H1 (cell line): ENCODE measurements around the gene RGL2. TPM values are rescaled to one million over a fixed set of nuclear protein-coding genes. Genes with fewer than 3 reads are reported as not detected.

Experiments used
- CTCF ChIA-PET: fragments of 300-600 bp; sonication (Branson Sonifier 250); formaldehyde crosslinking; loops from one replicate; lab custom pipeline; 2021; ENCODE audit not compliant: partially characterized antibody; lab: Charles Lee
- POLR2A ChIA-PET: fragments of 300-600 bp; sonication (Branson Sonifier 250); formaldehyde crosslinking; loops from one replicate; lab custom pipeline; 2021; ENCODE audit warnings: inconsistent platforms; ENCODE audit not compliant: partially characterized antibody; lab: Charles Lee
- DNase-seq, 2 experiments: peaks; one replicate each; pipeline versions ENCODE4 v3.0.0 to v3.0.0-alpha.2; 2010 to 2022; ENCODE audit warnings: low spot score in 2 of 2, low read depth in 1 of 2, mixed read lengths in 1 of 2
- FAIRE-seq: peaks from 2 replicates; lab custom pipeline; 2011; peaks lifted over from hg19 to GRCh38; lab: Jason Lieb, UNC
- H2AFZ ChIP-seq: 2 replicates; pipeline ENCODE4 v1.8.1; 2012; ENCODE audit warnings: low read length, inconsistent platforms
- H2AK5ac ChIP-seq: 2 replicates; pipeline ENCODE4 v1.6.1; 2013; ENCODE audit warnings: low read depth, low read length
- H2BK120ac ChIP-seq: replicated peaks from 2 replicates; pipeline ENCODE3; 2013; ENCODE audit warnings: low read depth, low read length, inconsistent platforms
- H2BK12ac ChIP-seq: 2 replicates; pipeline ENCODE4 v1.6.1; 2013; ENCODE audit warnings: low read depth, low read length
- H2BK15ac ChIP-seq: 2 replicates; pipeline ENCODE4 v1.6.1; 2013; ENCODE audit warnings: low read length
- H2BK20ac ChIP-seq: 2 replicates; pipeline ENCODE4 v1.6.1; 2013; ENCODE audit warnings: low read length
- H2BK5ac ChIP-seq: 2 replicates; pipeline ENCODE4 v1.6.1; 2013; ENCODE audit warnings: low read depth, low read length
- H3K14ac ChIP-seq: 2 replicates; pipeline ENCODE4 v1.6.1; 2013; ENCODE audit warnings: inconsistent platforms; ENCODE audit not compliant: insufficient read length
- H3K18ac ChIP-seq: 2 replicates; pipeline ENCODE4 v1.6.1; 2013; ENCODE audit warnings: low read length; ENCODE audit errors: extremely low read depth
- H3K23ac ChIP-seq: 2 replicates; pipeline ENCODE4 v1.6.1; 2013; ENCODE audit warnings: inconsistent platforms; ENCODE audit not compliant: insufficient read length
- H3K23me2 ChIP-seq: 2 replicates; pipeline ENCODE4 v1.6.1; 2013; ENCODE audit warnings: low read depth, low read length
- H3K27ac ChIP-seq: 2 replicates; pipeline ENCODE4 v1.6.1; 2011; ENCODE audit warnings: low read depth, low read length, inconsistent platforms
- H3K27me3 ChIP-seq, 4 experiments: replicated peaks in 1 of 4; 1 replicate in 1 of 4; 2 replicates in 3 of 4; pipeline versions ENCODE4 v1.6.1 to v1.8.1; 2011 to 2013; ENCODE audit warnings: low read length in 3 of 4, mild to moderate bottlenecking in 3 of 4, inconsistent platforms in 2 of 4, mixed read lengths in 2 of 4, moderate library complexity in 1 of 4; ENCODE audit not compliant: control insufficient read depth in 3 of 4, insufficient read depth in 3 of 4; ENCODE audit errors: extremely low read depth in 1 of 4
- H3K36me3 ChIP-seq, 4 experiments: 2 replicates each; pipeline versions ENCODE4 v1.6.1 to v1.8.1; 2011 to 2013; ENCODE audit warnings: mild to moderate bottlenecking in 4 of 4, low read length in 3 of 4, moderate library complexity in 2 of 4, control low read depth in 1 of 4, inconsistent platforms in 1 of 4; ENCODE audit not compliant: insufficient read depth in 4 of 4, control insufficient read depth in 2 of 4
- H3K4ac ChIP-seq: replicated peaks from 2 replicates; pipeline ENCODE3; 2013; ENCODE audit warnings: low read length, low read depth, mixed read lengths, inconsistent platforms; ENCODE audit not compliant: insufficient read length
- H3K4me1 ChIP-seq, 4 experiments: replicated peaks in 1 of 4; 1 replicate in 1 of 4; 2 replicates in 3 of 4; pipeline versions ENCODE4 v1.6.1 to v1.8.1; 2011 to 2013; ENCODE audit warnings: low read length in 3 of 4, inconsistent platforms in 2 of 4, mixed read lengths in 1 of 4; ENCODE audit not compliant: insufficient read depth in 4 of 4, control insufficient read depth in 3 of 4
- H3K4me2 ChIP-seq, 2 experiments: 2 replicates each; pipeline versions ENCODE4 v1.6.1 to v1.8.1; 2011 to 2013; ENCODE audit warnings: low read depth in 2 of 2, low read length in 2 of 2, control low read depth in 1 of 2, inconsistent platforms in 1 of 2, mild to moderate bottlenecking in 1 of 2; ENCODE audit not compliant: insufficient read depth in 1 of 2
- H3K4me3 ChIP-seq, 4 experiments: fragments of 200-600, 300-600 bp in 1 of 4; sonication (generic), shearing (Covaris generic), sonication (Bioruptor Twin) in 1 of 4; 2 replicates each; pipeline versions ENCODE4 v1.5.1 to v1.8.1; 2011 to 2016; ENCODE audit warnings: low read length in 4 of 4, low read depth in 3 of 4, control low read depth in 2 of 4, inconsistent platforms in 2 of 4, mild to moderate bottlenecking in 2 of 4, mixed read lengths in 1 of 4, moderate library complexity in 1 of 4; ENCODE audit not compliant: insufficient read depth in 2 of 4; ENCODE audit errors: extremely low read depth in 1 of 4
- H3K56ac ChIP-seq: replicated peaks from 2 replicates; pipeline ENCODE3; 2013; ENCODE audit warnings: low read depth, mild to moderate bottlenecking, mixed read lengths, low read length, inconsistent platforms; ENCODE audit not compliant: insufficient read length
- H3K79me1 ChIP-seq: 2 replicates; pipeline ENCODE4 v1.6.1; 2013; ENCODE audit warnings: low read depth, low read length, control low read depth
- H3K79me2 ChIP-seq, 2 experiments: 2 replicates each; pipeline versions ENCODE4 v1.6.1 to v1.8.1; 2012 to 2013; ENCODE audit warnings: low read length in 2 of 2, mild to moderate bottlenecking in 2 of 2, inconsistent platforms in 1 of 2; ENCODE audit not compliant: insufficient read depth in 2 of 2, control insufficient read depth in 1 of 2
- H3K9ac ChIP-seq, 4 experiments: replicated peaks in 1 of 4; 1 replicate in 1 of 4; 2 replicates in 3 of 4; pipeline versions ENCODE4 v1.6.1 to v1.8.1; 2011 to 2013; ENCODE audit warnings: low read depth in 3 of 4, low read length in 3 of 4, control low read depth in 2 of 4, mild to moderate bottlenecking in 2 of 4, moderate library complexity in 2 of 4, inconsistent platforms in 1 of 4; ENCODE audit errors: extremely low read depth in 1 of 4
- H3K9me3 ChIP-seq, 2 experiments: 2 replicates each; pipeline versions ENCODE4 v1.6.1 to v1.8.1; 2012 to 2013; ENCODE audit warnings: mild to moderate bottlenecking in 2 of 2, moderate library complexity in 2 of 2, control low read depth in 1 of 2, inconsistent platforms in 1 of 2, low read depth in 1 of 2, low read length in 1 of 2, mixed read lengths in 1 of 2; ENCODE audit not compliant: insufficient read depth in 2 of 2
- H4K20me1 ChIP-seq, 2 experiments: replicated peaks in 1 of 2; 2 replicates each; pipeline versions ENCODE3 to v1.8.1; 2011 to 2013; ENCODE audit warnings: inconsistent platforms in 2 of 2, low read length in 2 of 2, mild to moderate bottlenecking in 1 of 2; ENCODE audit not compliant: insufficient read depth in 2 of 2, control insufficient read depth in 1 of 2
- H4K5ac ChIP-seq: 2 replicates; pipeline ENCODE4 v1.6.1; 2013; ENCODE audit warnings: low read length, low read depth, mixed read lengths, inconsistent platforms; ENCODE audit not compliant: insufficient read length
- H4K8ac ChIP-seq: 2 replicates; pipeline ENCODE4 v1.8.0; 2013; ENCODE audit warnings: mild to moderate bottlenecking, moderate library complexity, low read length, inconsistent platforms; ENCODE audit not compliant: insufficient read depth; ENCODE audit errors: extremely low read depth
- H4K91ac ChIP-seq: replicated peaks from 2 replicates; pipeline ENCODE3; 2013; ENCODE audit warnings: low read length, mixed read lengths, inconsistent platforms; ENCODE audit not compliant: insufficient read length
- CBX5 ChIP-seq: fragments of 300-800, 300-1000 bp; sonication (generic); IDR thresholded peaks from 2 replicates; pipeline ENCODE4 v1.7.1; 2016; ENCODE audit warnings: antibody characterized with exemption, low read length, low read depth
- CEBPB ChIP-seq: IDR thresholded peaks from 2 replicates; pipeline ENCODE4 v1.6.1; 2012; ENCODE audit warnings: low read depth, low read length
- CTCF ChIP-seq, 3 experiments: IDR thresholded peaks; 1 replicate in 2 of 3; 2 replicates in 1 of 3; pipeline versions ENCODE4 v1.5.1 to v1.6.1; 2011; ENCODE audit warnings: low read length in 3 of 3, mild to moderate bottlenecking in 3 of 3, inconsistent platforms in 2 of 3, low read depth in 1 of 3, moderate library complexity in 1 of 3; ENCODE audit not compliant: insufficient read depth in 1 of 3; ENCODE audit errors: control extremely low read depth in 1 of 3
- EP300 ChIP-seq, 2 experiments: IDR thresholded peaks; 1 replicate in 1 of 2; 2 replicates in 1 of 2; pipeline ENCODE4 v1.6.1; 2011 to 2012; ENCODE audit warnings: low read depth in 2 of 2, low read length in 2 of 2, mild to moderate bottlenecking in 2 of 2, borderline replicate concordance in 1 of 2, inconsistent platforms in 1 of 2, moderate library complexity in 1 of 2
- GTF2F1 ChIP-seq: IDR thresholded peaks from 2 replicates; pipeline ENCODE4 v1.6.1; 2012; ENCODE audit warnings: low read depth, low read length, improper control_type of control experiment, borderline replicate concordance
- HDAC6 ChIP-seq: IDR thresholded peaks from one replicate; pipeline ENCODE4 v1.7.1; 2012; ENCODE audit warnings: low read depth, mild to moderate bottlenecking, inconsistent platforms, low read length, moderate library complexity
- KDM1A ChIP-seq: fragments of 200-600, 300-600 bp; sonication (generic); IDR thresholded peaks from 2 replicates; pipeline ENCODE4 v1.7.1; 2016; ENCODE audit warnings: mild to moderate bottlenecking, low read length, borderline replicate concordance
- POLR2A ChIP-seq, 2 experiments: IDR thresholded peaks; 1 replicate in 1 of 2; 2 replicates in 1 of 2; pipeline ENCODE4 v1.6.1; 2011; ENCODE audit warnings: low read depth in 2 of 2, low read length in 2 of 2, mild to moderate bottlenecking in 2 of 2; ENCODE audit errors: control extremely low read depth in 1 of 2
- SP2 ChIP-seq: IDR thresholded peaks from 2 replicates; pipeline ENCODE4 v1.6.1; 2012; ENCODE audit warnings: mild to moderate bottlenecking, low read length, inconsistent platforms
- WGBS, 2 experiments: shearing (Covaris generic) in 1 of 2; methylation state at CpG; one replicate each; pipeline versions ENCODE4 v1.1.6 to v1.1.7; 2013 to 2015; ENCODE audit warnings: low lambda C conversion rate in 2 of 2, mixed read lengths in 2 of 2, inconsistent platforms in 1 of 2, low coverage in 1 of 2, missing lambda C conversion rate in 1 of 2; ENCODE audit not compliant: insufficient replicate concordance in 2 of 2, insufficient coverage in 1 of 2, insufficient read length in 1 of 2; ENCODE audit errors: extremely low coverage in 1 of 2, missing lambda C conversion rate in 1 of 2; 5-methylcytosine and 5-hydroxymethylcytosine counted together
- polyA plus RNA-seq, 7 experiments: library from polyadenylated mRNA; depleted of rRNA in 3 of 7; stranded (reverse) in 5 of 7; unstranded in 2 of 7; fragments of >200 nt in 5 of 7; fragments of 200-250 nt in 2 of 7; gene quantifications; 1 replicate in 5 of 7; 2 replicates in 1 of 7; 4 replicates in 1 of 7; pipeline versions ENCODE4 v1.2.1 to v1.2.3, GENCODE V29; 2011 to 2013; ENCODE audit warnings: missing spikeins in 2 of 7, mixed read lengths in 2 of 7
- total RNA-seq: library from RNA; stranded (reverse); fragmentation: NEBNext Ultra II Directional; extraction: Animal tissue kit (Norgen Biotek cat#: 25700); gene quantifications from 2 replicates; pipeline ENCODE4 v1.2.1, GENCODE V29; 2021

The RGL2 gene
- total and polyA plus RNA-seq, 2 of the 8 experiments (the other 6 are each of a cell fraction or from before 2014, with no cell fraction given) = 58.1 to 80.3 TPM

GRCh38 chr6:33319939-33320314, 21.2 kb upstream of the RGL2 start:
- no peak overlapping the region for H2AK5ac ChIP-seq
- no peak overlapping the region for H4K91ac ChIP-seq
- H3K4ac ChIP-seq = no peak overlapping the region
- no peak for FAIRE-seq
- H2BK15ac ChIP-seq = no peak overlapping the region
- peaks cover 7% of the 10 kb centered on the region; the same call in 1 of the 2 replicates for H3K79me1 ChIP-seq
- no peak overlapping the region for H2BK5ac ChIP-seq
- no peak overlapping the region for H3K18ac ChIP-seq
- H3K23ac ChIP-seq = no peak overlapping the region
- H3K9ac ChIP-seq = no peak overlapping the region; a peak in 1 of 7 replicates
- H4K8ac ChIP-seq = no peak overlapping the region
- H3K56ac ChIP-seq = no peak overlapping the region
- TF ChIP-seq POLR2A (IDR thresholded peaks at IDR 0.05; ENCODE audit: control extremely low read depth in 1 of 2, low read depth in 2 of 2, low read length in 2 of 2) (no peak), CEBPB (no peak), EP300 (IDR thresholded peaks at IDR 0.05; ENCODE audit: borderline replicate concordance in 1 of 2, low read depth in 2 of 2, low read length in 2 of 2) (no peak), CTCF (IDR thresholded peaks at IDR 0.05; ENCODE audit: control extremely low read depth in 1 of 3, insufficient read depth in 1 of 3, low read depth in 1 of 3, low read length in 3 of 3) (no peak), CBX5 (no peak), GTF2F1 (no peak), KDM1A (no peak), HDAC6 (no peak), SP2 (no peak)
- TF ChIP-seq, all 59 proteins: peak for 0
- H2AFZ ChIP-seq = no peak overlapping the region
- no peak overlapping the region for H4K5ac ChIP-seq
- H3K4me2 ChIP-seq = no peak overlapping the region; a peak in 1 of 4 replicates
- ChIA-PET CTCF (no interaction called here), POLR2A (interaction anchor here (1.3 kb wide), 1 partner anchor 42 kb away, joined by 3 read pairs; no protein-coding TSS in a partner anchor)
- H2BK20ac ChIP-seq = no peak overlapping the region
- H2BK120ac ChIP-seq = no peak overlapping the region
- H3K4me1 ChIP-seq = peaks cover 0 to 33% (median 22%) of the 10 kb centered on the region in 4 experiments; a peak in 6 of 7 replicates
- H3K27ac ChIP-seq = peak overlapping the region; percentile 36; the same call in 1 of the 2 replicates
- H3K4me3 ChIP-seq = no peak overlapping the region
- no peaks in the 10 kb centered on the region for H3K27me3 ChIP-seq
- no peaks in the 10 kb centered on the region; a peak in 1 of 4 replicates for H3K9me3 ChIP-seq
- H3K79me2 ChIP-seq = peaks cover 0 to 32% of the 10 kb centered on the region in 2 experiments; a peak in 3 of 4 replicates
- WGBS, 2 experiments = 98% methylated on average over 3 of the region's 3 CpGs; no CpG with 5 or more reads in 1 of the 2 experiments
- H2BK12ac ChIP-seq = no peak overlapping the region
- peaks cover 2 to 5% of the 10 kb centered on the region in 2 experiments for H4K20me1 ChIP-seq
- H3K36me3 ChIP-seq = peaks cover 10 to 31% (median 21%) of the 10 kb centered on the region in 4 experiments; a peak in 7 of 8 replicates
- no peak overlapping the region for H3K14ac ChIP-seq
- DNase-seq = no peak
- peaks cover 18% of the 10 kb centered on the region for H3K23me2 ChIP-seq
